Kidney (tissue), 14 donors: Measurements from ENCODE around the gene BAG5. TPM values are rescaled to one million over a fixed set of nuclear protein-coding genes. Genes with fewer than 3 reads are reported as not detected.

Experiments used
- DNase-seq, 5 donors: peaks; one replicate each; pipeline ENCODE4 v3.0.0-alpha.2; 2013 to 2020
- FAIRE-seq: peaks from 2 replicates; lab custom pipeline; 2012; peaks lifted over from hg19 to GRCh38; lab: Jason Lieb, UNC
- H3K27ac ChIP-seq, 2 donors: one replicate each; pipeline ENCODE4 v1.7.0; 2013; ENCODE audit warnings: low read depth in 2 of 2, low read length in 2 of 2, inconsistent platforms in 1 of 2
- H3K27me3 ChIP-seq: one replicate; pipeline ENCODE4 v1.7.1; 2013; ENCODE audit warnings: low read length, inconsistent platforms; ENCODE audit not compliant: control insufficient read depth, insufficient read depth
- H3K36me3 ChIP-seq, 3 donors: one replicate each; pipeline versions ENCODE4 v1.7.0 to v1.7.1; 2013; ENCODE audit warnings: low read length in 3 of 3, control low read depth in 1 of 3, inconsistent platforms in 1 of 3; ENCODE audit not compliant: insufficient read depth in 3 of 3, control insufficient read depth in 2 of 3
- H3K4me1 ChIP-seq, 3 donors: one replicate each; pipeline versions ENCODE4 v1.7.0 to v1.7.1; 2013; ENCODE audit warnings: low read length in 3 of 3, inconsistent platforms in 1 of 3, low read depth in 1 of 3; ENCODE audit not compliant: control insufficient read depth in 2 of 3, insufficient read depth in 2 of 3
- H3K4me3 ChIP-seq, 3 donors: one replicate each; pipeline versions ENCODE4 v1.7.0 to v1.8.1; 2013; ENCODE audit warnings: low read length in 3 of 3, control low read depth in 1 of 3, inconsistent platforms in 1 of 3
- H3K9ac ChIP-seq, 3 donors: one replicate each; pipeline versions ENCODE4 v1.7.0 to v1.7.1; 2013; ENCODE audit warnings: low read length in 3 of 3, control low read depth in 1 of 3, inconsistent platforms in 1 of 3
- H3K9me3 ChIP-seq, 3 donors: one replicate each; pipeline versions ENCODE4 v1.7.0 to v1.7.1; 2013; ENCODE audit warnings: low read length in 3 of 3, control low read depth in 1 of 3, inconsistent platforms in 1 of 3; ENCODE audit not compliant: control insufficient read depth in 2 of 3, insufficient read depth in 1 of 3
- intact Hi-C: fragments of 100-400 bp; cut with DNase I; formaldehyde crosslinking; loops from one replicate; pipeline ENCODE4 v1.11.1; 2022
- polyA plus RNA-seq: library from polyadenylated mRNA; stranded (reverse); fragments of 350-450 nt; fragmentation: Illumina TruSeq; extraction: RNeasy Lipid Tissue Mini Kit (QIAGEN cat#74804); gene quantifications from one replicate; pipeline ENCODE4 v1.2.3, GENCODE V29; 2014; ENCODE audit warnings: low read depth, low replicate concordance; ENCODE audit not compliant: insufficient read depth
- total RNA-seq: library from RNA; stranded (reverse); fragmentation: NEBNext Ultra II Directional; extraction: Animal tissue kit (Norgen Biotek cat#: 25700); gene quantifications from one replicate; pipeline ENCODE4 v1.2.1, GENCODE V29; 2021
- TF ChIP-seq, protein P1 (sequence below): IDR thresholded peaks from 3 replicates; pipeline ENCODE4 v1.5.1; 2012; ENCODE audit warnings: mild to moderate bottlenecking, moderate library complexity, borderline replicate concordance; ENCODE audit not compliant: insufficient read depth; ENCODE audit errors: extremely low read depth
- donor health status: control.
- donor health status: control.
- donor health status: control.
- donor health status: control.
- donor health status: control.
- donor health status: DM: yes; HTN: yes; CAD: no.
- donor health status: Normal renal cell carcinoma (clear cell type).

The BAG5 gene
- total and polyA plus RNA-seq, 2 donors from 2014 or later: 17.1 to 64.5 TPM

DNA sequence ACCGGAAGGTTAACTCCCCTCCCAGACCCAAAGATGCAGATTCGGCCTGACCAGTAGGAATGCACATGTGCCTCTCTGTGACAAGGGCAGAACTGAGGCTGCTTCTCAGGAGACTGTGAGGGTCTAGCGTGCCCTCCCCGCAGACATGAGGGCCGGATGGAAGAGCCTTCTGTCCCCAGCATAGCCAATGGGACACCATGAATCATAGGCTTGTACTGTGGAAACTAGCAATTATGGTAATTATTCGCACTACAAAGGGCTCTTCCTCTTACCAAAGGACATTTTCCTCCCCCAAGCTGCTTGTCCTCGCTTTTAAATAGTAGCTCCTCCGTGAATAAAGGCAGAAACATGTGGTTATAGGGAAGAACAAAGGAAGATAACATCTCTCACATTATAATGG is 6.5 kb upstream of the BAG5 start:
- intact Hi-C loops: no loop called here

DNA sequence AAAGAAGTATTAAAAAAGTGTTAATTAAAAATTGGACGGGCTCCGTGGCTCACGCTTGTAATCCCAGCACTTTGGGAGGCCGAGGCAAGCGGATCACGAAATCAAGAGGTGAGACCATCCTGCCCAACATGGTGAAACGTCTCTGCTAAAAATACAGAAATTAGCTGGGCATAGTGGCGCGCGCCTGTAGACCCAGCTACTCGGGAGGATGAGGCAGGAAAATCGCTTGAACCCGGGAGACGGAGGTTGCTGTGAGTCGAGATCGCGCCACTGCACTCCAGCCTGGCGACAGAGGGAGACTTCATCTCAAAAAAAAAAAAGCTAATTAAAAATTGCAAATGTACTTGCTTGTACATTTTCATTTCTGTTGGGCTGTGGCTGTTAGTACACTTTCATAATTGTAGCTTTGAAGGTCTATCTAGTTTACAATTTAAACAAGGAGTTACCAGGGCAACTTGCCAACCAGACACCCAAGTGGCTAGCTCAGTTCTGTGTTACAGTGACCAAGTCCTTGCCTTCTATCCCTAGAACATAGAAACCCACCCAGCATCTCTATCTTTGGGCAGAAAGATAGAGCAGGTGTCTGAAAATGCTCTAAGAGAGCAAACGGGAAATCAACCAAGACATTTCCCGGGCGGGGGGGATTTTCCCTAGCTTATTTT is 1.5 kb upstream of the BAG5 start:
- peak in 1 of 5 donors; percentile 18 for DNase-seq
- H3K9me3 ChIP-seq: no peaks in the 10 kb centered on the region
- no peaks in the 10 kb centered on the region for H3K27me3 ChIP-seq
- peaks cover 0 to 17% (median 7%) of the 10 kb centered on the region in 3 donors for H3K36me3 ChIP-seq
- peaks cover 4 to 26% (median 17%) of the 10 kb centered on the region in 3 donors for H3K4me1 ChIP-seq
- H3K9ac ChIP-seq: peak overlapping the region in 2 of 3 donors; percentile 66 to 67
- intact Hi-C loops: no loop called here
- no peak for FAIRE-seq
- no peak overlapping the region for H3K27ac ChIP-seq
- TF ChIP-seq, protein P1, sequence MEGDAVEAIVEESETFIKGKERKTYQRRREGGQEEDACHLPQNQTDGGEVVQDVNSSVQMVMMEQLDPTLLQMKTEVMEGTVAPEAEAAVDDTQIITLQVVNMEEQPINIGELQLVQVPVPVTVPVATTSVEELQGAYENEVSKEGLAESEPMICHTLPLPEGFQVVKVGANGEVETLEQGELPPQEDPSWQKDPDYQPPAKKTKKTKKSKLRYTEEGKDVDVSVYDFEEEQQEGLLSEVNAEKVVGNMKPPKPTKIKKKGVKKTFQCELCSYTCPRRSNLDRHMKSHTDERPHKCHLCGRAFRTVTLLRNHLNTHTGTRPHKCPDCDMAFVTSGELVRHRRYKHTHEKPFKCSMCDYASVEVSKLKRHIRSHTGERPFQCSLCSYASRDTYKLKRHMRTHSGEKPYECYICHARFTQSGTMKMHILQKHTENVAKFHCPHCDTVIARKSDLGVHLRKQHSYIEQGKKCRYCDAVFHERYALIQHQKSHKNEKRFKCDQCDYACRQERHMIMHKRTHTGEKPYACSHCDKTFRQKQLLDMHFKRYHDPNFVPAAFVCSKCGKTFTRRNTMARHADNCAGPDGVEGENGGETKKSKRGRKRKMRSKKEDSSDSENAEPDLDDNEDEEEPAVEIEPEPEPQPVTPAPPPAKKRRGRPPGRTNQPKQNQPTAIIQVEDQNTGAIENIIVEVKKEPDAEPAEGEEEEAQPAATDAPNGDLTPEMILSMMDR: no peak
- peak overlapping the region; percentile 69 to 94 (median 86) for H3K4me3 ChIP-seq

More for the DNA sequence above, 6.5 kb upstream of the BAG5 start:
- no peaks in the 10 kb centered on the region for H3K27me3 ChIP-seq
- H3K4me1 ChIP-seq: peaks cover 0 to 8% (median 3%) of the 10 kb centered on the region in 3 donors
- no peak overlapping the region for H3K27ac ChIP-seq
- no peaks in the 10 kb centered on the region for H3K9me3 ChIP-seq
- H3K4me3 ChIP-seq: no peak overlapping the region
- TF ChIP-seq, protein P1: no peak
- peak in 2 of 5 donors; percentile 21 to 29 for DNase-seq
- FAIRE-seq: no peak
- no peaks in the 10 kb centered on the region for H3K36me3 ChIP-seq
- H3K9ac ChIP-seq: no peak overlapping the region

DNA sequence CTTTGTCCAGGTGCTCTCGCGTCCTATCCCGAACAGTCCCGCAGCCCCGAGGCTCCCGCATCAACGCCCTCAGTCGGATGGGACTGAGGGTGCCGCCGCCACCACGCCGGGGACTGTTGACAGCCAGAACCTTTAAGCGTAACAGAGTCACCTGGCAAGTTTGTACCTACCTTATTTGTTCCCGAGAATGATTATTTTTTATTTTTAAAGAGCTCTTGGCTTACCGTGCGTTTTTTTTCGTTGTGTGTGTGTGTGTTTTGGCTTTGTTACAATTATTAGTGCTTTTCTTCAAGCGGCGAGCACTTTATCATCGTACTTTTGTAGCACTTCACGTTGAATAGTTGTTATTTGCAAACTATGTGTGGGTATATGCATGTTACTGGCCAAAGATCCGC is 766 bp upstream of the BAG5 start:
- peaks cover 0 to 18% (median 7%) of the 10 kb centered on the region in 3 donors for H3K36me3 ChIP-seq
- H3K9me3 ChIP-seq: no peaks in the 10 kb centered on the region
- peak overlapping the region; percentile 69 to 94 (median 86) for H3K4me3 ChIP-seq
- TF ChIP-seq, protein P1: no peak
- peak overlapping the region; percentile 93 for H3K27ac ChIP-seq
- intact Hi-C loops: no loop called here
- FAIRE-seq (no peak), DNase-seq (no peak)
- peak overlapping the region; percentile 37 to 67 (median 66) for H3K9ac ChIP-seq
- no peaks in the 10 kb centered on the region for H3K27me3 ChIP-seq
- H3K4me1 ChIP-seq: peaks cover 4 to 25% (median 20%) of the 10 kb centered on the region in 3 donors
